Osteocyte (in vitro differentiated cells): ENCODE results near the gene FBXO48. TPM values are rescaled to one million over a fixed set of nuclear protein-coding genes. Genes with fewer than 3 reads are reported as not detected.

Source experiments
- DNase-seq: peaks from one replicate; pipeline ENCODE4 v3.0.0; 2021; ENCODE audit warnings: mixed read lengths; ENCODE audit not compliant: unreplicated experiment; ENCODE audit errors: extremely low spot score
- H3K27ac Mint-ChIP-seq: one replicate; pipeline ENCODE4 v1.8.0; 2021; ENCODE audit warnings: mild to moderate bottlenecking, mixed read lengths; ENCODE audit not compliant: unreplicated experiment
- H3K27me3 Mint-ChIP-seq: one replicate; pipeline ENCODE4 v1.8.0; 2021; ENCODE audit warnings: mixed read lengths; ENCODE audit not compliant: unreplicated experiment
- H3K36me3 Mint-ChIP-seq: one replicate; pipeline ENCODE4 v1.8.0; 2021; ENCODE audit warnings: mixed read lengths; ENCODE audit not compliant: unreplicated experiment
- H3K4me1 Mint-ChIP-seq: one replicate; pipeline ENCODE4 v1.8.0; 2021; ENCODE audit warnings: mixed read lengths; ENCODE audit not compliant: unreplicated experiment
- H3K4me3 Mint-ChIP-seq: one replicate; pipeline ENCODE4 v1.8.0; 2021; ENCODE audit warnings: mild to moderate bottlenecking, moderate library complexity, mixed read lengths; ENCODE audit not compliant: unreplicated experiment
- H3K9me3 Mint-ChIP-seq: one replicate; pipeline ENCODE4 v1.8.0; 2021; ENCODE audit warnings: mixed read lengths; ENCODE audit not compliant: unreplicated experiment
- total RNA-seq: library from RNA; stranded (reverse); gene quantifications from 2 replicates; pipeline ENCODE4 v1.2.1, GENCODE V29; 2021
- TF ChIP-seq, protein P1 (sequence below): fragments of 200-600 bp; sonication (generic); IDR thresholded peaks from 2 replicates; pipeline ENCODE4 v1.5.0; 2021; ENCODE audit warnings: antibody characterized with exemption, mild to moderate bottlenecking, moderate library complexity

FBXO48 gene
- total RNA-seq, 1 donor from 2014 or later, result 0.81 TPM

DNA sequence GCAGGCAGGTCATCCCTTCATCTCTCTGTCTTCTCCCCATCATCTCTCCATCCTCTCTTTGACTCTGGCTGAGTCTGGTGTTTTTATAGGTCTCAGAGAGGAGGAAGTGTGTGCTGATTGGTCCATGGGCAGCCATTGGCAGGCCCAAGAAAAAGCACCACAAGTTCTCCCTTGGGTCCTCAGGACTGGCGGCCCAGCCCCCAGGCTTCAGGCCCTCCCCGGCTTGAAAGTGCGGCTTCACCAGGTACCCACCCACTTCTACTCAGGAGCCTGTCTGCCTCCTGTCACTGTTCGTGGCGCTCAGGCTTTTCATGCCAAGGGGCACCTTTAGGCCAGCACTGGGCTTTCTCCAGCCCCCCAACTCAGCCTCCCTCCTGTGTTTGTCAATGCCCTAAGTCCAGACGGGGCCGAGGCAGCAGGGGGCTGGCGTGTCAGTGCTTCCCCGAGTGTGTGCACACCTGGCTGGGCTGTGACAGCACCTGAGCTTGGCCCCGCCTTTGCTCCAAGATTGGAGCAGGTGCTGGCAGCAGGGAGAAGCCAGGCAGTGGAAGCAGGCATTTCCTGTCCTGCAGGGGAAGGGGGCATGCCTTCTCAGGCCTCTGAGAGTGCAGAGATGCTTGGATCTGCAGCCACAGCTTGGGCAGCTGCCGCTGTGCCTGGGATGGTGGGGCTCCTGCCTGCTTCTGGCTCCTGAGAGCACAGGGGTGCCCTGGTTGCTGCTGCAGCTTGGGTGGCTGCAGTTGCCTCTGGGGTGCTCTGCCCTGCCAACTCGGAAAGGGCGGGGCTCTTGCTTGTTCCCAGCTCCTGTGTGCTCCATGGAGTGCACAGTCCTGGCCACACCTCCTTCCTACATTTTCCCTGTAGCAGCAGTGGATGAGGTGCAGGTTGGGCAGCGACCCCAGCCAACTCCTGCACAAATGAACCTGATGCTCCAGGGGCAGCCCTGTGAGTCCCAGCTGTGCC, 34.1 kb downstream of the FBXO48 start:
- no peak for DNase-seq
- peaks cover 6% of the 10 kb centered on the region for H3K27me3 Mint-ChIP-seq
- TF ChIP-seq, protein P1, sequence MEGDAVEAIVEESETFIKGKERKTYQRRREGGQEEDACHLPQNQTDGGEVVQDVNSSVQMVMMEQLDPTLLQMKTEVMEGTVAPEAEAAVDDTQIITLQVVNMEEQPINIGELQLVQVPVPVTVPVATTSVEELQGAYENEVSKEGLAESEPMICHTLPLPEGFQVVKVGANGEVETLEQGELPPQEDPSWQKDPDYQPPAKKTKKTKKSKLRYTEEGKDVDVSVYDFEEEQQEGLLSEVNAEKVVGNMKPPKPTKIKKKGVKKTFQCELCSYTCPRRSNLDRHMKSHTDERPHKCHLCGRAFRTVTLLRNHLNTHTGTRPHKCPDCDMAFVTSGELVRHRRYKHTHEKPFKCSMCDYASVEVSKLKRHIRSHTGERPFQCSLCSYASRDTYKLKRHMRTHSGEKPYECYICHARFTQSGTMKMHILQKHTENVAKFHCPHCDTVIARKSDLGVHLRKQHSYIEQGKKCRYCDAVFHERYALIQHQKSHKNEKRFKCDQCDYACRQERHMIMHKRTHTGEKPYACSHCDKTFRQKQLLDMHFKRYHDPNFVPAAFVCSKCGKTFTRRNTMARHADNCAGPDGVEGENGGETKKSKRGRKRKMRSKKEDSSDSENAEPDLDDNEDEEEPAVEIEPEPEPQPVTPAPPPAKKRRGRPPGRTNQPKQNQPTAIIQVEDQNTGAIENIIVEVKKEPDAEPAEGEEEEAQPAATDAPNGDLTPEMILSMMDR, result no peak
- no peak overlapping the region for H3K27ac Mint-ChIP-seq
- no peaks in the 10 kb centered on the region for H3K9me3 Mint-ChIP-seq
- H3K4me1 Mint-ChIP-seq, result peaks cover 23% of the 10 kb centered on the region
- H3K4me3 Mint-ChIP-seq, result no peak overlapping the region
- no peaks in the 10 kb centered on the region for H3K36me3 Mint-ChIP-seq

DNA sequence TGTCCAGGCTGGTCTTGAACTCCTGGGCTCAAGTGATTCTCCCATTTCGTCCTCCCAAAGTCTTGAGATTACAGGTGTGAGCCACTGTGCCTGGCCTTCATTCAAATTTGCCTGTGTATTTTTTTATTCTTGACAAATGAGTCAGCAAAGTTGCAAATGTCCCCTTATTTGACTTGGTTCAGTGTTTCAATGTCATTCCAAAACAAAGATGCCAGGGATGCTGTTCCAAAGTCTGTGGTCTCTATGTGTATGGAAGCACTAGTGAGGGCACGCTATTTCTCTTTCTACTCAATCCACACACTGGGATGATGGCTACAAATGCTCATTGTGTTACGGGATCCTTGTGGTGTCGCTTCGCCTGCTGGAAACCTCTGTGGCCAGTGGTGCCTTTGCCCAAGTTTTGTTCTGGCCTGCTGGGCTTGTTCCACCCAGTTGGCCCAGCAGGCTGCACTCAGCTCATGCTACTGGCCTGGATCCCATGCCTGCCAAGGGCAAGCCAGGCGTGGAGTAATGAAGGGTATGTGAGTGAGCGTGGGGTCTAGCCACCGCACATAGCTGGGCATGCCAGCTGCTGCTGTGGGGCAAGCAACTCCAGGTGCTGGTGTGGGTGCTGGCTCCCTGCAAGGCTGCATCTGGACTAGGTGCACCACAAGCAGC, 35.6 kb downstream of the FBXO48 start:
- Mint-ChIP-seq H3K27ac (no peak overlapping the region), H3K27me3 (peaks cover 6% of the 10 kb centered on the region), H3K4me1 (peaks cover 20% of the 10 kb centered on the region), H3K4me3 (no peak overlapping the region), H3K9me3 (no peaks in the 10 kb centered on the region), H3K36me3 (no peaks in the 10 kb centered on the region)
- TF ChIP-seq, protein P1, result no peak
- DNase-seq, result no peak

DNA sequence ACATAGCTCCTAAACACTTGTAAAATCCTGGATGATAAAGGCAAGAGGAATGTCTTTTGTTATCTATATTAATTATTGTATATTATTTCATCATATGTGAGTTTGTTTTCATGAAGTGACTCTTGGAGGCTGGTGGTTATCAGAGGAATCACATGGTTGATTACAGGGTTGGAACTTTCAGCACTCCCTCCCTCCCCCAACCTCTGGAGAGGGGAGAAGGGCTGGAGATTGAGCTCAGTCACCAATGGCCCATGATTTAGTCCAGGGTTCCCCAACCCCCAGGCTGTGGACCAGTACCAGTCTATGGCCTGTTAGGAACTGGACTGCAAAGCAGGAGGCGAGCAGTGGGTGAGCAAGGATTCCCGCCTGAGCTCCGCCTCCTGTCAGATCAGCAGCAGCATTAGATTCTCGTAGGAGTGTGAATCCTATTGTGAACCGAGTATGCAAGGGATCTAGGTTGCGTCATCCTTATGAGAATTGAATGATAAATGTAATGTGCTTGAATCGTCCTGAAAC, 37.7 kb downstream of the FBXO48 start:
- H3K9me3 Mint-ChIP-seq, result no peaks in the 10 kb centered on the region
- H3K4me1 Mint-ChIP-seq, result peaks cover 2% of the 10 kb centered on the region
- TF ChIP-seq, protein P1, result no peak
- no peaks in the 10 kb centered on the region for H3K36me3 Mint-ChIP-seq
- H3K4me3 Mint-ChIP-seq, result no peak overlapping the region
- H3K27me3 Mint-ChIP-seq, result peaks cover 6% of the 10 kb centered on the region
- no peak overlapping the region for H3K27ac Mint-ChIP-seq
- no peak for DNase-seq

DNA sequence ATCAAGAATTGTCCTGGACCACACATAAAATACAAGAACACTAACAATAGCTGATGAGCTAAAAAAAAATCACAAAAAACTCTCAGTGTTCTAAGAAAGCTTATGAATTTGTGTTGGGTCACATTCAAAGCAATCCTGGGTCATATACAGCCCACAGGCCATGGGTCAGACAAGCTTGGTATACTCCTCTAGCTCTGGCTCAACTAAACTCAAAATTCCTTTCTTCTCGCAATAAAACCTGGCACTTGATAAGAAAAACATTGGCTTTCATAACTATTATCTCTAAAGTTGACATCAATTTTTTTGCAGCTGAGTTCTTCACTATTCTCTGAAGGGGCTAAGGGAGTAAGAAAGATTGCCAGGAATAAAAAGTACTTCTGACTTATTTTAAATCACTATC, 38.3 kb downstream of the FBXO48 start:
- no peak for DNase-seq
- TF ChIP-seq, protein P1, result no peak
- no peak overlapping the region for H3K27ac Mint-ChIP-seq
- H3K9me3 Mint-ChIP-seq, result no peaks in the 10 kb centered on the region
- no peak overlapping the region for H3K4me3 Mint-ChIP-seq
- no peaks in the 10 kb centered on the region for H3K36me3 Mint-ChIP-seq
- H3K27me3 Mint-ChIP-seq, result peaks cover 6% of the 10 kb centered on the region
- peaks cover 2% of the 10 kb centered on the region for H3K4me1 Mint-ChIP-seq

DNA sequence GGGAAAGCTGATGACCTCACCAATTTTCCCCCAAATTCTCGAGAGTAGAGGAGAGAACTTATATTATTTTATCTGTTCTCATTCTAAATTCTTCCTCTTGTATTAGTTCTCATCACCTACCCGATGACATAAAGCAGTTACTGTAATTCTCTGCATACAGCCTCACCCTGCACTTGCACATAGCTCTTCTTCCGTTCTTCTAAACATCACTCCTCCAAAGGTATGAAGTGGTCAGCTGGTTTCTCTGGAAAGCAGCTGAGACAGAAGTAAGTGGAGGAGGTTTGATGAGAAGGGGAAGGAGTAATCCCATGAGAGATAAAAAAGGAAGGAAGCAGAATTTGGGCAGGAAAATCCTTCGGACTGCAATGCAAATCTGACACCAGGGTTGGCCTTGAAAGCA, 39.0 kb downstream of the FBXO48 start:
- Mint-ChIP-seq H3K27me3 (peaks cover 6% of the 10 kb centered on the region), H3K4me1 (peaks cover 2% of the 10 kb centered on the region), H3K27ac (no peak overlapping the region), H3K36me3 (no peaks in the 10 kb centered on the region), H3K9me3 (no peaks in the 10 kb centered on the region), H3K4me3 (no peak overlapping the region)
- DNase-seq, result no peak
- TF ChIP-seq, protein P1, result no peak
